Hippocampal formation (tissue), 2 donors: ENCODE measurements around the gene PDGFRA.

Source experiments
- DNase-seq, 2 donors: peaks; one replicate each; lab custom pipeline; 2025; lab: John Stamatoyannopoulos, UW

PDGFRA gene

DNA sequence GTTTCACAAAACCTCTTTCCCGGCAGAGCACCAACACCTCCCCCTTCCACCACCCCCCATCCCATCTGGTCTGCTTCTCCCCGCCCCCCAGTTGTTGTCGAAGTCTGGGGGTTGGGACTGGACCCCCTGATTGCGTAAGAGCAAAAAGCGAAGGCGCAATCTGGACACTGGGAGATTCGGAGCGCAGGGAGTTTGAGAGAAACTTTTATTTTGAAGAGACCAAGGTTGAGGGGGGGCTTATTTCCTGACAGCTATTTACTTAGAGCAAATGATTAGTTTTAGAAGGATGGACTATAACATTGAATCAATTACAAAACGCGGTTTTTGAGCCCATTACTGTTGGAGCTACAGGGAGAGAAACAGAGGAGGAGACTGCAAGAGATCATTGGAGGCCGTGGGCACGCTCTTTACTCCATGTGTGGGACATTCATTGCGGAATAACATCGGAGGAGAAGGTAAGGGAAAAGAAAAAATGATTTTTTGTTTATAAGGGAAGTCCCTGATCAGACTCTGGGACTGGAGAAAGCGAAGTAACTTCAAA, at the start of gene PDGFRA:
PDGFRA (plus strand) TSS at position 333 of the 541 bp plus-strand sequence. CDS start 29,476 bp downstream, outside the sequence.
- no peak for DNase-seq

DNA sequence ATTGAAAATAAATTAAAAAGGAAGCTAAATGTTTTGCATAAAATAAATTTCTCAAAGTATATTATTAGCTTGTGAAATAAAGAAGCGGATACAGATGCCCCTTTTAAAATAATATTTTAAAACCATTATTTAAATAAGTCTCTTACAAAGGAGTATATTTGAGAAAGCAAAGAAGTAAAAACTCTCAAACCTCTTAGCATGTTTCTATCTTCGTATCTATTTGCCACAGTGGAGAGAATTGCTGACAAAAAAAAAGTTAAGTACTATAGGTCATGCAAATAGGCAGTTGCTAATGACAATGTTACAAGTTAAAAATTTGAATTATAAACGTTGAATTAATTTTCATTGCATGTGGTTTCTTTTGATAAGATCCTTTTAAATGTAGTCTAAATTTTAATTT, 44.5 kb upstream of the PDGFRA start:
- DNase-seq, result no peak

DNA sequence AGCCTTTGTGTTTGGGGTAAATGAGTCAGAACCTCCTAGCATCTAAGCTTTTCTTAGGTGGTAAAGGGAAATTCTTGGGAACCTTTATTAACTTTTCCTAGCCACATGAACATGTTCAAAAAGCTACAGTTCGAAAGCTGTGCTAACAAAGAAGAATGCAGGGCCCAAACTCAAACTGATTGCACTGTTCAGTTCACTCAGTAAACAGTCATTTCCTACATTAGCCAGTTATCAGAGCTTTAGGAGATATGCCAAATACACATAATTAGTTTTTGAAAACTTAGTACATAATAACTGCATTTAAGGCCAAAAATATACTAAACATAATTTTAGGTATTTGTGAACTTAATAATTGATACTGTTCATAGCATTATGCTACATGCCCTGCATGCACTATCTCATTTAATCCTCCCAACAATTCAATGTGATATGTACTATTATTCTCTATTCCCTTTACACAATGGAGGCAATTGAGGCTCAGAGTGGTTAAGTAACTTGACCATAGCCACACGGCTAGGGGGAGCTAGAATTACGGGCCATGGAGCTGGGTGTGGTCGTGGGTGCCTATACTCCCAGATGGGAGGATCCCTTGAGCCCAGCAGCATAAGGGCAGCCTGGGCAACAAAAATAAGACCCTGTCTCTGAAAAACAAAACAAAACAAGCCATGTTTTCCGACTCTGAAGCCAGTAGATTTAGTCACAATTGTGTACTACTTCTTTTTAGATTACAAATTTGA, 43.9 kb upstream of the PDGFRA start:
- DNase-seq, result no peak

DNA sequence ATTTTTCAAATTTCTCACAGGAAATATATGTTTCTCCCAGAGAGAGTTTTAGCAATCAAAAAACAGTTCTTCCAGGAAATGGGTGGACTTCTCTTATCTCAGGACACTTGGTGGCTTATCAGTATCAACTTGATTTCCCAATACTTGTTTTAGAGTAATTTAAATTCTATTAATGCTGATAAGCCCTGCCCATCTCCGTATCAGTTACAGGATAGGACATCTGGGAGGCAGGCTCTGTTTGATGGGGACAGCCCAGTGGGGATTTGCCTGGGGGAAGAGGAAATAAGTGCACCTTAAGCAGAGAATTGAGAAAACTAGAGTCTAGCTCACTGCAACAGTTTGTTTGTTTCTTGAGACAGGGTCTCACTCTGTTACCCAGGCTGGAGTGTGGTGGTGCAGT, 43.2 kb upstream of the PDGFRA start:
- no peak for DNase-seq

DNA sequence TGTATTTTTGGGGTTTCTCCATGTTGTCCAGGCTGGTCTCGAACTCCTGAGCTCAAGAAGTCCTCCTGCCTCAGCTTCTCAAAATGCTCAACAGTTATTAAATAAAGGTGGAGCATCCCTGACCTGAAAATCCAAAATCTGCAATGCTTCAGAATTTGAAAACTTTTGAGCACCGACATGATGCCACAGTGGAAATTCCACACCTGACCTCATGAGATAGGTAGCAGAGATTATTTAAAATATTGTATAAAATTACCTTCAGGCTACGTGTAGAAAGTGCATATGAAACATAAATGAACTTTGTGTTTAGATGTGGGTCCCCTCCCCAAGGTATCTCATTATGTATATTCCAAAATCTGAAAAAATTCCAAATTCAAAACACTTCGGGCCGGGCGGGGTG, 42.7 kb upstream of the PDGFRA start:
- DNase-seq, result no peak

DNA sequence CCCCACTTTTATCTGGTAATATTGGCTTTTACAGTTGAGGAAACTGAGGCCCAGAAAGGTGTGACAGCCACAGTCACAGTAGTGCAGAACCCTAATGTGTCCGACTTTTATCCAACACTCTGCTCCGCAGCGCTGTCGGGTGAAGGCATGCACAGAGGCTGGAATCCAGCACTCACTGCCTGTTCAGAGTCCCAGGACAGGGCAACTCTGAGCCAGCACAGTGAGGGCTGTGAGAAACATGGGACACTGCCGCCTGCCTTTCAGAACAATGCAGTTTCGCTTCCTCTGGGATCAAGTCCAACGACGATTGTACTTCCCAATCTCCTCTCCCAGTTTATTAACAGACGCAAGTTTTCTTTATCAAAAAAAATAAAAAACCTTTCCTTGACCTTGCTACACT, 41.9 kb upstream of the PDGFRA start:
- no peak for DNase-seq

DNA sequence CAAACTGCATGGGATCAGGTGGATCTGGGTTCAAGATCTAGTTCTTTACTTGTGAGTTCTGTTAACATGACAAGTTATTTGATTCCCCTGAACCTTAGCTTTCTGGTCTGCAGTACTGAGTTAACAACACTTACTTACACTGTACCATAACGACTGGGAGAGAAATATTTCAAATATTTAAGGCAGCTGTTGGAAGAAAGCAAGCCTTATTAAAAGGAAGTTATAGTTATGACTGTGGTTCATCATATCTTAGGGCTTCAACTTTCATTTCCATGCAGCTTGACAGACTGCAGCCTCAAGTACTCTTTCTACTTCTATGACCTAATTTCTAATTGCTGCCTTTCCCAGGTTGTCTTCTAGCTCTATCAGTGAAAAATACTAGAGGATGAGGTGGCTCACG, 40.0 kb upstream of the PDGFRA start:
- no peak for DNase-seq

DNA sequence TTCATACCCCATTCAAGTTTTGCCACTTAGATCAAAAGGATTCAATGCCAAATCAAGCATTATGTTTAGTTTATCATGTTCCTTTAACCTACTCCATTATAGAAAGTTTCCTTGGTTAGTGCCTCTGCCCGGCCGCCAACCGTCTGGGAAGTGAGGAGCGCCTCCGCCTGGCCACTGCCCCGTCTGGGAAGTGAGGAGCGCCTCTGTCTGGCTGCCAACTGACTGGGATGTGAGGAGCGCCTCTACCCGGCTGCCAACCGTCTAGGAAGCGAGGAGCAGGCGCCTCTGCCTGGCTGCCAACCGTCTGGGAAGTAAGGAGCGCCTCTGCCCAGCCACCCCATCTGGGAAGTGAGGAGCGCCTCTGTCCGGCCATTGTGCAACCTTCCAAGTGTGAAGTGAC, 36.3 kb upstream of the PDGFRA start:
- no peak for DNase-seq

DNA sequence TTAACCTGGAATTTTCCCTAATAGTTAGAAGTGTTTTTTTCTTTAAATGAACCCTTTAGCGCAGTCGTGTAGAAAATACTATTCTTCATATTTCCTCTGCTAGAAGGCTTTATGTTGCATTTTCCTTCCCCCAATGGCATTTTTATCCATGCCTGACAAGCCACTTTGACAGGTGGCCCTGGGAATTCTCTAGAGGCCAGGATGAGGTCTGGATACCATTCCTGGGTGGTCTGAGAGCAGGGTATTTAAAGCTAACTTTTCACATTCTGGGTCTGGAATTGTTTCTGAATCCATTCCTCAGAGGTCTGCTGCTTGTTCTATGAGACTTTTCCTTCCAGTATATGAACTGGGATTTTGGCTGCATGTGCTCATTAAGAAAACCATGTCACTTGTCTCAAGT, 31.2 kb upstream of the PDGFRA start:
- DNase-seq, result no peak

DNA sequence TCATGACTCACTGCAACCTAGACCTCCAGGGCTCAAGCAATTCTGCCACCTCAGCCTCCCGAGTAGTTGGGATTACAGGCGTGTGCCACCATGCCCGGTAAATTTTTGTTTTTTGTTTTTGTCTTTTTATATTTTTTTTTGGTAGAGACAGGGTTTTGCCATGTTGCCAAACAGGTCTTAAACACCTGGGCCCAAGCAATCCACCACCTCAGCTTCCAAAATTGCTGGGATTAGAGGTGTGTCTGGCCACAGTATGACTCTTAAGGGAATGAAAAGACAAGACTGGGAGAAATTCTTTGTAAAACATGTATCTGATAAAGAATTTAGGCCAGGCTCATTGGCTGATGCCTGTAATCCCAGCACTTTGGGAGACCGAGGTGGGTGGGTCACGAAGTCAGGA, 29.2 kb upstream of the PDGFRA start:
- no peak for DNase-seq

DNA sequence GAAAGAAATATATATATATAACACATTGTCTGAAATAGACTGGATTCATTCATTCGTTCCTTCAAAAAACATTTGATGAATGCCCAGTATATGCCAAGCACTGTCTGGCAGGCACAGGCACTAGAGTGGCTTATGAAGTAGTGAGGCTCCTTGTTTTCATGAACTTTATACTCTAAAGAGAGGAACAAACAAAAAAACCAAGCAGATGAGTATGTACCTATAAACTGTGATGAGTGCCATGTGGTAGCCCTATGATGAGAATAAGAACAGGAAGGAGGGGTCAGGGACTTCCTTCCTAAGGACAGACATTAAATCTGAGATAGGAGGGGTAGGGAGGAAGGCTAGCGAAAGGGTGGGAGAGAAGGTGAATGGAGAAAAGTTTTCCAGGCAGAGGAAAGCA, 19.5 kb upstream of the PDGFRA start:
- DNase-seq, result no peak

DNA sequence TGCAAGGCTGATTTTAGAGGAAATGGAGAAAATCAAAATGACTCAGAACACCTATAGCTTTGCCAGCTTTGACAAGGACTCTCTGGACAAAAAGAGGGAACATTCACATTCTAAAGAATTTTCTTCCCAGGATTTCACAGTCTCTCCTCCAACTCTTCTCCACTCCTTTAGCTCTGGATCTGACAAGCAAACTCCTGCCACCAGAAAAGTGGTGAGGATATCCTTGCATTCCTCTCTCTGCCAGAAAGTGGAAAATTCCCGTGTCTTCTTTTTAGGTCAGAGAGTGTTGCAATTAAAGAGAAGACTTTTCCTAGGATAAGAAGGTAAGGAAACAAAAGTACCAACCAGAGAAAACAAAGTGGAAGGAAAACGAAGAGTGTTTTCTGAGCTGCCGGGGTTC, 16.1 kb upstream of the PDGFRA start:
- DNase-seq, result no peak

DNA sequence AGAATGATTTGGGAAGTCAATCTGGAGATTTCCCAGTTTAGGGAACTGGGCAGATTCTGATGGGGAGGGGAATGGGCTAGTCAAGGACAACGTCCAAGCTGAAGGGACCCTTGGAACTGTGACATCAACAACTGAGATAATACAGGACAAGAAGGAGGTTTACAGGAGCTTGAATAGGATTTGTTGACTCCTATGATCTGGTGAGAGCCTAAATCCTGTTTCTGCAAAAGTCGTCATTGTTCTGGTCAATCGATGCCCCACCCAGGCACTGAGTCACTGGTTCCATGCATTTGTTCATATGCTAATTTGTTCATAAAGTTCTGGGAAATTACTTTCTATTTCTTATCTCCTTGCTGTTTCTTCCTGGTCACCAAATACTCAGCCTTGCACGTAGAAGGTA, 15.3 kb upstream of the PDGFRA start:
- no peak for DNase-seq

DNA sequence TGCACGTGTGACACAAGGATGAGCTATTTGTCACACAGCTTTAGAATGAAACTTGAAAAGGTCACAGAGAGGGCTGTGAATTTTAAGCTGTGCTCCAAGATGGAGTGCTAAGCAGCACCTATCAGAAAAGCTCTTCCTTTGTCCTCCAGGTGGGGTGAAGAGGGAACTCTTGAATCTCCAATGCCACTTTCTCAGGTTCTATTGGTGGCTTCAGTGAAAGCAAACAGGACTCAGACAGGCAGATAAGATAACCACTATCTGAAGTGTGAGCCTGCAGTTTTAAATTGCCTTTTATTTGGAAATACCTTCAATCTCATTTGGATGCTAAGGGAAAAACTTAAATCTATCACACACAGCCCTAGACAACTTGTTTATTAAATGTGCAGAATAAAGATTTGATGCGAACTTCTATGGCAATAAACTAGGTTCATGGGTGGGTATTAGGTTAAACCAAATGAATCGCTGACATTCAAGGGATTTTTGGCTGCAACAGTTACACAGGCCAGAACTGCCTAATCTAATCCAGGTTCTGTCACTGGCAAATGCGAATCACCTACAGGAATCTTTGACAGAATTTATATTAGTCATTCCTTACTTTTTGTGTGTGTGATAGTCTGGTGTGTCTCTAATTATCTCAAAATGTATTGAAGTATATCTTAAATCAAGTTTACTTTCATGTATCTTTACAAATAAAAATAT, 13.6 kb upstream of the PDGFRA start:
- DNase-seq, result no peak

DNA sequence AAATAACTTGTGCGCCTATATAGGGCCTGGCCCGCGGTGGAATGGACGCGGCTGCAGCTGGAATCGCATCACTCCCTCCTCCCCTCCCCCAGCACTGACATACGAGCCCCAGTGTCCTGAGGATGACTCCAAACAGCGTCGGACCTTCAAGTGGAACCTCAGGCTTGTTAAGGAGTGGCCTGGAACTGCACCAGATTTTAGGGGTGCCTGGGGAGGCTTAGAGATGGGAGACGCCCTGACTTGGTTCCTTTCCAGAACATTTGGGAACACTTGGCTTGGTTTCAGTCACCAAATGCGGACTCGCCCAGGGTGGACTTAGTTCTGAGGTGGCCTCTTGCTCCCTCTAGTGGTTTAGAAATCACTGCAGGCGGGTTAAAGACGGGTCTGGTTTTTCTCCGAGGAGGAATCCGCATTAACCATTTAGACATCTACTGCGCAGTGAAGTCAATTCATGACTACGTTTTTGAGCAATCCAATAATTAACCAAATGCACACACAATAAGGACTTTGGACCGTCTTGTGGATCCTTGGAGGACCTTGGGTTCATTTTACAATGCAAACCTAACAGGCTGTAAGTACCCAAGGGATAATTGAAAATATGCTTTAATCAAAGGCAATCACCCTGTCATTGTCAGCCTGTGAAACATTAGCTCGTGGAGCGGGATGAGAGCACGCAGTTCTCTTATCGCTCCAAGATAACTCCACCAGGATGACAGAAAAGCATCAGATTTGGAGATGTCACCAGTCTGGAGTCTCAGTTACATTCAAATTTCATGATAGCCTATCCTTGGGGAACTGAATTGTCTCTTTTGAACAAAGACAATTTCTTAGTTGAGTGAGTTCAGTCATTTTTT, 11.2 kb upstream of the PDGFRA start:
- peak; percentile 48 to 71 for DNase-seq

DNA sequence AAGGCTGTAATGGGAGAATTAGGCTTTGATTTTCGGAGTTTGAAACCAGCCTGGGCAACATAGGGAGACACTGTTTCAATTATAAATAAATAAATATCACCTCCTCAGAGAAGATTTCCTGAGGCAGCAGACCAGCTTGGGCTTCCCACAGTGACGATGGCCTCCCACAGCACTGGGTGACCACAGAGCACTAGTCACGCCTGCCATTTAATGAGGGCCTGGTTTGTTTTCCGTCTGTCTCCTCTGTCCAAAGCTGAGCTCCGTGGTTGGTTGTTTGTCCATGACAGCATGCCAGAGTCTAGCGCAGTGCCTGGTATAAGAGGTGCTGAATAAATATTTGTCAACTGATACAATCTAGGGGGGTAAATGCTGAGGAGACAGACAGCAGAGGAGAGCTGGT, 10.4 kb upstream of the PDGFRA start:
- no peak for DNase-seq

DNA sequence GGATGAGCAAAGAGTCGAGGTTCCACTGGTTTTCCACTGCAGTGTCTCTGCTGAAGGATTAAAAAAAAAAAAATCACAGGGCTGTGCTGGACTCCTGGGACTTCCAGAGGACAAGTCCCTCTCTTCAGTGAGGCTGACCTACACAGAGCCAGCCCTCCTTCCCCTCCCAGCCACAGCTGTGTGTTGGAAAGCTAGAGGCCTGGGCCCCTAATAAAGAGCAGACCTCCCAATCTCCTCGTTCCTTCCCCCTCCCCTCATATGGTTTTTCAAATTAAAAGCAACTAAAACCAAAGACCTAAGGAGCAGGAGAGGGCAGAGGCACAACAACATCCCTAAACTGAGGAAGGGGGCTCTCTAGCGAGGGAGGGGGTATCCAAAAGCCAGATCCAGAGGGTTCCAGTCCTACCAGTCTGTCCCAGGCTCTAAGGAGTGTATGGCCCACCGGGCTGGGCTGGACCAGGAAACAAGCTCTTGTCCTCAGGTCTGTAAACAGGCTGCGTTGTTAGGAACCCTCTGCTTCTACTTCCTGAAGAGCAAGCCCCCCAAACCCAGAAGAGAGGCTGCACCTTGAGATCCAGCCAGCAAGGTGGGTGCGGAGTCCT, 4.0 kb upstream of the PDGFRA start:
- no peak for DNase-seq

DNA sequence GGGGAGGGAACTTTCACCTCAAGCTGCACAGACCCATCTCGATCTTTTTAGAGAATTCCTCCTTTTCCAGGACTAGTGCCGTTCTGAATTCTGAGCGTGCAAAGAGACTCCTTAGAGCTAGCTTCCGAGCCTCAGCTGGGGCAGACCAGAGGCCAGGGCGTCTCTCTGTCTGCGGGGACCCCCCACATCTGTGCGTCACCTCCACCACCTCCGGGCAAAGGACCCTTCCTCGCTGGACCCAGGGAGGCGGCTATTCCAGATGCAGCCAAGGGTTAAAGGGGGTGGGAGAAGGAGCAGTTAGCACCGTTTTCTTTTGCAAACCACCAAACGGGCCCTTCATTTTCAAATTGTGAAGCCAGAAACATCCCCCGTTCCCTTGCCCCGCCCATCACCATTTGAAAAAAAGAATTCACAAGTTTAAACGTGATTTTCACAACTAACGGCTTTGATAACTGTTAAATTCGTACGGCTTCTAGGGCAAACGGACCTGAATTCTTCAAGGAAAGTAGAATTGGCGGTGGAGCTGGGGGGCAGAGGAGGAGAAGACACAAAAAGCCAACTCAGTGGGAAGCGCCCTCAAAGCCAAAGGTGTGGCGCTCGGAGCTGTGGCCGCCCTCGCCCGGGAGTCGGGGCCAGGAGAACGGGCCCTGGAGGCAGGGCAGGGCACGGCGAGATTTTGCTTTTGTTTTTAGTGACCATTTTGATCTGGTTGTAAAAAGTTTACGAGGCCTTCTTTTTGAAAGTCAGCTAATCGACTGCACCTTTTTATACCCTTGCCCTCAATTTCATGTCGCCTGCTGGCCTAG, 3.3 kb upstream of the PDGFRA start:
- DNase-seq, result no peak

DNA sequence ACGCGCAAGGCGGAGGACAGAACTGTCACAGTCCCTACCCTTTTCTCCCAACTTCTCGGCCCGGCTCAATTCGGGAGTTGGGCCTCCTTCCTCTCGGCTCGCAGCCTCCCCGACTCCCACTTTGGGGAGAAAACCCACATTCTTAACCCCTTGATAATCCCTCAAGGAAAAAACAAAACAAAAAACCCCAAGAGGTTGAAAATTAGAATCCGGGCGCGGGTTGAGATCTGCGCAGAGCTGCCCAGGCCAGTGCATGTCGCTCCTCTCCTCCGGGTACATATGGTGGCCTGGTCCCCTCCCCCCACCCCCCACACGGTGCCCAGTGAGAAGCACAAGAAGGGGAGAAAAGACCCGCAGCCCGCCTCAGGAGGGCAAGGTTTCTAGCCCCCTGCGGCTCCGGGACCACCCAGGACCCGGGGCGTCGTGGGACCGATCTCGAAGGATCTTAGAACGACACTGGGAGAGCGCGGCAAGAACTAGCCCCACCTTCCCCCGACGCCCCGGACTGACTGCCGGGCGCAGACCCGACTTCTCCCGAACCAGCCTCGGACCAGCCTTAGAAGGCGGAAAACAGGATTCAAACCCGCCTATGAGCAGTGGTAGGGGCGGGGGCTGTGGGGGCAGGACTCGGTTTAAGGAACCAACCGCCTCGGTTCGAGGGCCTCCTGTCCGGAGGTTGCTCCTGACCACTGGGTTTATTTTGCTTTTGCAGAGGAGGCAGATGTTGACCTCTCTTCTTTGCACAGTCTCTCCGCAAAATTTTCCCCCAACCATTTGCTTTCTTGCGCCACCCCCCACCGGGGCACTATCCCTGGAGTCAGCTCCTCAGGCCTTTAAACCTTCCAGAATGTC, 2.5 kb upstream of the PDGFRA start:
- DNase-seq, result no peak
